GM13976 (cell line): ENCODE data around the gene KCNJ9.
"Not testable (repeated sequence)": the region's sequence is repeated elsewhere in the genome, so short reads cannot be mapped to it uniquely, and the experiment has no call there.

Source experiments
- DNase-seq: peaks from one replicate; pipeline ENCODE4 v3.0.0; 2012; ENCODE audit warnings: low spot score
- in situ Hi-C: fragments of 300-500 bp; cut with MboI; formaldehyde crosslinking; loops from one replicate; pipeline ENCODE4 v1.12.0; 2022; ENCODE audit warnings: low sequenced_read_pairs, mixed read lengths, inconsistent platforms; ENCODE audit not compliant: unreplicated experiment
- TF ChIP-seq, protein P1 (sequence below): IDR thresholded peaks from 2 replicates; pipeline ENCODE4 v1.5.1; 2012; ENCODE audit warnings: borderline replicate concordance, mild to moderate bottlenecking; ENCODE audit not compliant: insufficient read depth; ENCODE audit errors: extremely low read depth, missing control alignments, control extremely low read depth

The KCNJ9 gene

DNA sequence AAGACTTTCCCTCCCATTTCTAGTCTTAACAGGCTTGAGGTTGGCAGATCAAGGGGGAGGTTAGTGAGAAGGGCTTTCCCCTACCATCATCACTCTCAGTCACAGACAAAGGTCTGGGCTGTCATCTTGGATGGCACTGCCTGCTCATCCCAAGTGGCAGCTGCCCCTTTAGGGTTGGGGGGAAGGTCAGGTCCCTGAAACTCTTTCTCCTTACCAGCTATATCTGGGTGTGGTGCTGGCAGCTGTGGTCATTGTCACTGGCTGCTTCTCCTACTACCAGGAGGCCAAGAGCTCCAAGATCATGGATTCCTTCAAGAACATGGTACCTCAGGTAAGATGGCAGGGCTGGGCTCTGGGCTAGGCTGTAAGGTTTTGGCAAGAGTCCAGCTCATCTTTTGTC, 42.4 kb downstream of the KCNJ9 start:
- no peak for DNase-seq
- in situ Hi-C loops: no loop called here
- TF ChIP-seq, protein P1, sequence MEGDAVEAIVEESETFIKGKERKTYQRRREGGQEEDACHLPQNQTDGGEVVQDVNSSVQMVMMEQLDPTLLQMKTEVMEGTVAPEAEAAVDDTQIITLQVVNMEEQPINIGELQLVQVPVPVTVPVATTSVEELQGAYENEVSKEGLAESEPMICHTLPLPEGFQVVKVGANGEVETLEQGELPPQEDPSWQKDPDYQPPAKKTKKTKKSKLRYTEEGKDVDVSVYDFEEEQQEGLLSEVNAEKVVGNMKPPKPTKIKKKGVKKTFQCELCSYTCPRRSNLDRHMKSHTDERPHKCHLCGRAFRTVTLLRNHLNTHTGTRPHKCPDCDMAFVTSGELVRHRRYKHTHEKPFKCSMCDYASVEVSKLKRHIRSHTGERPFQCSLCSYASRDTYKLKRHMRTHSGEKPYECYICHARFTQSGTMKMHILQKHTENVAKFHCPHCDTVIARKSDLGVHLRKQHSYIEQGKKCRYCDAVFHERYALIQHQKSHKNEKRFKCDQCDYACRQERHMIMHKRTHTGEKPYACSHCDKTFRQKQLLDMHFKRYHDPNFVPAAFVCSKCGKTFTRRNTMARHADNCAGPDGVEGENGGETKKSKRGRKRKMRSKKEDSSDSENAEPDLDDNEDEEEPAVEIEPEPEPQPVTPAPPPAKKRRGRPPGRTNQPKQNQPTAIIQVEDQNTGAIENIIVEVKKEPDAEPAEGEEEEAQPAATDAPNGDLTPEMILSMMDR: no peak

GRCh38 chr1:160124705-160125478, 43.6 kb downstream of the KCNJ9 start:
- TF ChIP-seq, protein P1: no peak
- in situ Hi-C loops: no loop called here
- no peak for DNase-seq

- TF ChIP-seq, protein P1: no peak
- no peak for DNase-seq
- in situ Hi-C loops: no loop called here
These were observed 44.4 kb downstream of the KCNJ9 start for GRCh38 chr1:160125746-160126145.

DNA sequence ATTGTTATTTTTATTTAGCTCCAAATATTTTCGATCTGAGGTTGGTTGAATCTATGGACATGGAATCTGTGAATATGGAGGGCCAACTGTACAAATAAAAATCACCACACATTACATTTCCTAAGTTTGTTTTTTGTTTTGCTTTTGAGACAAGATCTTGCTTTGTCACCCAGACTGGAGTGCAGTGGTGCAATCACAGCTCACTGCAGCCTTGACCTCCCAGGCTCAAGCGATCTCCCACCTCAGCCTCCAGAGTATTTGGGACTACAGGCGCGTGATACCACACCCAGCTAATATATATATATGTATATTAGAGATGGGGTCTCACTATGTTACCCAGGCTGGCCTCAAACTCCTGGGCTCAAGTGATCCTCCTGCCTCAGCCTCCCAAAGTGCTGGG, 45.0 kb downstream of the KCNJ9 start:
- DNase-seq, in situ Hi-C loops: not testable (repeated sequence)

DNA sequence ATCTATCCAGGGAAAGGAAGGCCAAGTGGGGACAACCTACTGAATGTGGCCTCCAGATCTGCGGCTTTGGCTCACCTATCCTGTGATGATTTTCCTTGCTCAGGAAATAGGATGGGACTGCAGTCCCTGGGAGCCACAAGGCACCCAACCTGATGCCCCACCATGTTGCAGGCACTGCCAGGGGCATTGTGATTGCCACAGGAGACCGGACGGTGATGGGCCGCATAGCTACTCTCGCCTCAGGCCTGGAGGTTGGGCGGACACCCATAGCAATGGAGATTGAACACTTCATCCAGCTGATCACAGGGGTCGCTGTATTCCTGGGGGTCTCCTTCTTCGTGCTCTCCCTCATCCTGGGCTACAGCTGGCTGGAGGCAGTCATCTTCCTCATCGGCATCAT, 46.0 kb downstream of the KCNJ9 start:
- TF ChIP-seq, protein P1: no peak
- in situ Hi-C loops: no loop called here

GRCh38 chr1:160127865-160128523, 46.7 kb downstream of the KCNJ9 start:
- no peak for DNase-seq
- TF ChIP-seq, protein P1: no peak
- in situ Hi-C loops: no loop called here

More for the DNA sequence above, 46.0 kb downstream of the KCNJ9 start:
- no peak for DNase-seq

DNA sequence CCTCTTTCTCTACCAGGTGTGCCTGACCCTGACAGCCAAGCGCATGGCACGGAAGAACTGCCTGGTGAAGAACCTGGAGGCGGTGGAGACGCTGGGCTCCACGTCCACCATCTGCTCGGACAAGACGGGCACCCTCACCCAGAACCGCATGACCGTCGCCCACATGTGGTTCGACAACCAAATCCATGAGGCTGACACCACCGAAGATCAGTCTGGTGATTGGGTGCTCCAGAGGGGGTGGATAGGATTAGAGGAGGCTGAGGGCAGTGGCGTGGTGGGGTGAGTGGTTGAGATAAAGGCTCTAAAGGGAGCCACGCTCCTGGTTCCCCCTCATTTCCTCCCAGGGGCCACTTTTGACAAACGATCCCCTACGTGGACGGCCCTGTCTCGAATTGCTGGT, 47.3 kb downstream of the KCNJ9 start:
- DNase-seq: no peak
- TF ChIP-seq, protein P1: no peak
- in situ Hi-C loops: no loop called here
